Stimulated activated memory B cell treated with anti-CD40 and anti-IgM and Interleukin-4, amounts not matched to agents 10 μg/mL and 1 μg/mL and 100 μg/mL, for 72 hours (primary cell): Measurements from ENCODE around the gene RHOU.
"Not testable (repeated sequence)": the region's sequence is repeated elsewhere in the genome, so short reads cannot be mapped to it uniquely, and the experiment has no call there.

Source experiments
- ATAC-seq: fragments of 150-1000 bp; cut with Tn5 transposase; 2 replicates; pipeline ENCODE4 v1.10.0; 2021
- H3K27ac Mint-ChIP-seq: one replicate; pipeline ENCODE4 v1.8.0; 2022; ENCODE audit warnings: mild to moderate bottlenecking, mixed read lengths
- H3K27me3 Mint-ChIP-seq: one replicate; pipeline ENCODE4 v1.8.0; 2022; ENCODE audit warnings: mixed read lengths
- H3K36me3 Mint-ChIP-seq: one replicate; pipeline ENCODE4 v1.8.0; 2022; ENCODE audit warnings: mixed read lengths
- H3K4me1 Mint-ChIP-seq: one replicate; pipeline ENCODE4 v1.8.0; 2022; ENCODE audit warnings: mixed read lengths
- H3K4me3 Mint-ChIP-seq: one replicate; pipeline ENCODE4 v1.8.0; 2022; ENCODE audit warnings: mild to moderate bottlenecking, moderate library complexity, mixed read lengths
- H3K9me3 Mint-ChIP-seq: one replicate; pipeline ENCODE4 v1.8.0; 2022; ENCODE audit warnings: mixed read lengths

Gene RHOU

DNA sequence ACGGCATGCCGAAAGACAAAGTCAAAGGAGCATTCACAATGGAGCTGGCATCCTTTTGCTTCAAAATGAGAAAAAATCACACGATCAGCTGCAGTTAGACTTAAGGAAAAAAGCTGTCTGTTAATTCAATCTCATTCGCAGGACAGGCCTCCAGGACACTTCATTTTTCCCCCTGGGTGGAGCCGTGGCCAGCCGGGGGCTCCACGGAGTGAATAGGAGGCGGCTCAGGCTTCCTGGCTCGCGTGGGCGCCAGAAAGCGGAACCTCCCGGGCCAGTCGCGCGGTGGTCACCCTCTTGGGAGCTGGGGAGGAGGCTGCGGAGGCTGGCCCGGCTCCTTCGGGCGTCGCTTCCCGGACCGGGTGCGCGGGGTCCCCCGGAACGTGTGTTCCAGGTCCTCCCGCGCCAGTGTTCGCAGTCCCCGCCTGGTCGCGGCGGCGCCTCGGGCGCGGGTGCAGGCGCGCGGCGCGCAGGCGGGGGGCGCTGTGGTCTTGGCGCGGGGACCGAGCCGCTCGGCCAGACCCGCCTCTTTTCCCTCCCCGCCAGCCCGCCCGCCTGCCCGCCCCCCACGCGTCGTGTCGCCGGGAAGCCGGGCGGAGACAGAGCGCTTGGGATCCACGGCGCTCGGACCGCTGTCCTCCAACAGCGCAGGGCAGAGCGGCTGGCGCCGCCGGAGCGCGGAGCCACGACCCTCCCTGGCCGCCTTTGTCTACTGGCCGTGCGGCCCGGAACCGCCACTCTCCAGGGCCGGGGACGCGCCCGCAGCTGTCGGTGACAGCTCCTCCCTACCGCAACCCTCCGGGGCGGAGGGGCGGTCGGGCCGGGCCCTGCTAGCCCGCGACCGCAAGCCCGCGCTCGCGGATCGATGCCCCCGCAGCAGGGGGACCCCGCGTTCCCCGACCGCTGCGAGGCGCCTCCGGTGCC lies at the start of gene RHOU:
Gene RHOU (plus strand): TSS at position 599 of the 921 bp plus-strand sequence. CDS start 264 bp downstream, at position 863.
- Mint-ChIP-seq H3K36me3 (no peaks in the 10 kb centered on the region), H3K4me1 (peaks cover 16% of the 10 kb centered on the region), H3K9me3 (no peaks in the 10 kb centered on the region), H3K27ac (no peak within 1 kb of the TSS), H3K27me3 (peaks cover 87% of the 10 kb centered on the region), H3K4me3 (peak within 1 kb of the TSS; percentile 66)
- peak; percentile 55 for ATAC-seq

DNA sequence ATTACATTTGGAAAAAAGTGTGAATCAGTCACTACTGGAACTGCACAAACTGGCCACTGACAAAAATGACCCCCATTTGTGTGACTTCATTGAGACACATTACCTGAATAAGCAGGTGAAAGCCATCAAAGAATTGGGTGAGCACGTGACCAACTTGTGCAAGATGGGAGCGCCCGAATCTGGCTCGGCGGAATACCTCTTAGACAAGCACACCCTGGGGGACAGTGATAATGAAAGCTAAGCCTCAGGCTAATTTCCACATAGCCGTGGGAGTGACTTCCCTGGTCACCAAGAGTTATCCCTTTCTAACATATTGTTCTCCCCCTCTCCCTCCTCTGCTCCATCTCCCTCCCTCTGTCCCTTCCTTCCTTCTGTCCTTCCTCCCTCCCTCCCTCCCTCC lies 47.7 kb upstream of the RHOU start:
- no peaks in the 10 kb centered on the region for H3K9me3 Mint-ChIP-seq
- peaks cover 45% of the 10 kb centered on the region for H3K27me3 Mint-ChIP-seq
- no peaks in the 10 kb centered on the region for H3K4me1 Mint-ChIP-seq
- H3K36me3 Mint-ChIP-seq, result no peaks in the 10 kb centered on the region
- H3K4me3 Mint-ChIP-seq, result no peak overlapping the region
- no peak for ATAC-seq
- no peak overlapping the region for H3K27ac Mint-ChIP-seq

DNA sequence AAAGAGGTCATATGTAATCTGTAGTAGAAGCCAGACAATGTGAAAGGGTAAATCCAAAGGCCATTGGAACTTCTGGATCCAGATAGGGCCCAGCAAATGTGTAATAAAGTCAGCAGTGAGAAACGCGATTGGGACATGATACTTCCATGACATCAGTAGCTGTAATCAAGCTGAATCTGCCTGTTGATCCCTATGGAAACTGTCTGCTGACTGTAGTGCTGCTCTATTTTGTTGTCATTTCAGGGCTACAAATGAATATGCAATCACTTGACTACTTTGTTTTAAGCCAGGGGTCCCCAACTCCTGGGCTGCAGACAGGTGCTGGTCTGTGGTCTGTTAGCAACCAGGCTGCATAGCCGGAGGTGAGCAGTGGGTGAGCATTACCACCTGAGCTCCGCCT lies 46.0 kb upstream of the RHOU start:
- no peak overlapping the region for H3K4me3 Mint-ChIP-seq
- no peaks in the 10 kb centered on the region for H3K36me3 Mint-ChIP-seq

DNA sequence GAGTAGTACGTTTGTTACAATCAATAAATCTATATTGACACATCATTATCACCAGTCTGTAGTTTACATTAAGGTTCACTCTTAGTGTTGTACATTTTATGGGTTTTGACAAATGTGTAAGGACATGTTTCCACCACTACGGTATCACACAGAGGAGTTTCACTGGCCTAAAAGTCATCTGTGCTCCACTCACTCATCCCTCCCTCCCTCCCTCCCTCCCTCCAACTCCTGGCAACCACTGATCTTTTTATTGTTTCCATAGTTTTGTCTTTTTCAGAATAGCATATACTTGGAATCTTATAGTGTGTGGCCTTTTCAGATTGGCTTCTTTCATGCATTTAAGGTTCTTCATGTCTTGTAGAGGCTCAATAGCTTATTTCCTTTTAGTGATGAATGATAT lies 44.1 kb upstream of the RHOU start:
- H3K4me1 Mint-ChIP-seq, result peaks cover 5% of the 10 kb centered on the region
- H3K4me3 Mint-ChIP-seq, result no peak overlapping the region
- H3K9me3 Mint-ChIP-seq, result no peaks in the 10 kb centered on the region
- H3K36me3 Mint-ChIP-seq, result no peaks in the 10 kb centered on the region
- no peak for ATAC-seq
- H3K27me3 Mint-ChIP-seq, result peaks cover 52% of the 10 kb centered on the region
- H3K27ac Mint-ChIP-seq, result no peak overlapping the region

More for the DNA sequence above, 46.0 kb upstream of the RHOU start:
- Mint-ChIP-seq H3K27me3 (peaks cover 37% of the 10 kb centered on the region), H3K27ac (no peak overlapping the region), H3K9me3 (no peaks in the 10 kb centered on the region), H3K4me1 (no peaks in the 10 kb centered on the region)
- ATAC-seq, result no peak

DNA sequence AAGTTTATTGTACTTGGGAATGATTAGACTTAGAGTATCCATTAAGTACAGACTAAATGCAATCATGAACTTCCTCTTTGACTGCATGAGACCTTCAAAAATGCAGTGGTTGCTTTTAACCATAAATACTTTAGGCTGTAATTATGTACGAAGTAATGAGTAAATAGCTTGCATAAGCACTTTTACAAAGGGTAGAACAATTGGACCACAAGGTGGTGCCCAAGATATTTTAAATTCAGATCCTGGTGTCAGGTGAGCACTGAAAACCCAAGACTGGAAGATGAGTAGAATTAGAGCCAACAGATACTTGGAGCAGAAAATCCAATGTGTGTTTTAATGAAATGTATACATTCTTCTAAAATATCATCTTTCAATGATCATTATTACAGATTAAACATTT lies 43.4 kb upstream of the RHOU start:
- H3K4me3 Mint-ChIP-seq, result no peak overlapping the region
- peaks cover 59% of the 10 kb centered on the region for H3K27me3 Mint-ChIP-seq
- H3K9me3 Mint-ChIP-seq, result no peaks in the 10 kb centered on the region
- H3K27ac Mint-ChIP-seq, result no peak overlapping the region
- ATAC-seq, result no peak
- H3K4me1 Mint-ChIP-seq, result peaks cover 5% of the 10 kb centered on the region
- H3K36me3 Mint-ChIP-seq, result no peaks in the 10 kb centered on the region

DNA sequence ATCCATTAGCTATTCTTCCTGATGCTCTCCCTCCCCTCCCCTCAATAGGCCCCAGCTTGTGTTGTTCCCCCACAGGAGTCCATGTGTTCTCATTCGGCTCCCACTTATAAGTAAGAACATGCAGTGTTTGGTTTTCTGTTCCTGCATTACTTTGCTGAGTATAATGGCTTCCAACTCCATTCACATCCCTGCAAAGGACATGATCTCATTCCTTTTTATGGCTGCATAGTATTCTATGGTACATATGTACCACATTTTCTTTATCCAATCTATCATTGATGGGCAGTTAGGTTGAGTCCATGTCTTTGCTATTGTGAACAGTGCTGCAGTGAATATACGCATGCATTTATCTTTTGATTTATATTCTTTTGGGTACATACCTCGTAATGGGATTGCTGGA lies 40.8 kb upstream of the RHOU start:
- not testable (repeated sequence) for ATAC-seq, H3K36me3 Mint-ChIP-seq, H3K27ac Mint-ChIP-seq, H3K4me3 Mint-ChIP-seq, H3K9me3 Mint-ChIP-seq, H3K4me1 Mint-ChIP-seq
- peaks cover 58% of the 10 kb centered on the region for H3K27me3 Mint-ChIP-seq

DNA sequence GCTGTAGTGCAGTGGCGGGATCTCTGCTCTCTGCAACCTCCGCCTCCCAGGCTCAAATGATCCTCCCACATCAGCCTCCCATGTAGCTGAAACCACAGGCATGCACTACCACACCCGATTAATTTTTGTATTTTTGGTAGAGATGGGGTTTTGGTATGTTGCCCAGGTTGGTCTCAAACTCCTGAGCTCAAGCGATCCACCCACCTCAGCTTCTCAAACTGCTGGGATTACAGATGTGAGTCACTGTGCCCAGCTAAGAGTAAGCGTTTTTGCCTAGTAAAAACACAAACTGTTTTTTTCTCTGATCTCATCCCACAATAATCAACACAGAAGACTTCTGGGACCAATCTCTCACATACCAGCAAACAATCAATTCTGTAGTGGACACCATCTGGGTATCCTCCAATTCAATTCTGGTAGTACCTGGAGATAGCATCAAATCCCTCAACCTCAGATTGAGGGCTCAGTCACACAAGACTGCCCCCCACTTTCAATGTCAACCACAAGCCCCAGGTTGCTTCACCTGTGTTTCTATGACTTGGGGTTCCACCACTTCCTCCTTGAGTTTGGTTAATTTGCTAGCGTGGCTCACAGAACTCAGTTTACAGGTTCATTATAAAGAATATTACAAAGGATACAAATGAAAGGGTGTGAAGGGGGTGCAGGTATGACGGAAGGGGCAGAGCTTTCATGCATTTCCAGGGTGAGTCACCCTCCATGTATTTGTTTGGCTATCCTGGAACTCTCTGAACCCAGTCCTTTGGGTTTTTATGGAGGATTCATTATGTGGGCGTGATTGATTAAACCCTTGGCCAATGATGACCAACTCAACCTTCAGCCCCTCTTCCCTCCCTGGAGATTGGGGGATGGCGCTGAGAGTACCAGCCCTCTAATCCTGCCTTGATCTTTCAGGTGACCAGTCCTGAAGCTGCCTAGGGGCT lies 40.0 kb upstream of the RHOU start:
- Mint-ChIP-seq H3K27me3 (peaks cover 50% of the 10 kb centered on the region), H3K4me3 (no peak overlapping the region), H3K9me3 (no peaks in the 10 kb centered on the region), H3K36me3 (no peaks in the 10 kb centered on the region), H3K27ac (no peak overlapping the region), H3K4me1 (peaks cover 5% of the 10 kb centered on the region)
- ATAC-seq, result no peak

DNA sequence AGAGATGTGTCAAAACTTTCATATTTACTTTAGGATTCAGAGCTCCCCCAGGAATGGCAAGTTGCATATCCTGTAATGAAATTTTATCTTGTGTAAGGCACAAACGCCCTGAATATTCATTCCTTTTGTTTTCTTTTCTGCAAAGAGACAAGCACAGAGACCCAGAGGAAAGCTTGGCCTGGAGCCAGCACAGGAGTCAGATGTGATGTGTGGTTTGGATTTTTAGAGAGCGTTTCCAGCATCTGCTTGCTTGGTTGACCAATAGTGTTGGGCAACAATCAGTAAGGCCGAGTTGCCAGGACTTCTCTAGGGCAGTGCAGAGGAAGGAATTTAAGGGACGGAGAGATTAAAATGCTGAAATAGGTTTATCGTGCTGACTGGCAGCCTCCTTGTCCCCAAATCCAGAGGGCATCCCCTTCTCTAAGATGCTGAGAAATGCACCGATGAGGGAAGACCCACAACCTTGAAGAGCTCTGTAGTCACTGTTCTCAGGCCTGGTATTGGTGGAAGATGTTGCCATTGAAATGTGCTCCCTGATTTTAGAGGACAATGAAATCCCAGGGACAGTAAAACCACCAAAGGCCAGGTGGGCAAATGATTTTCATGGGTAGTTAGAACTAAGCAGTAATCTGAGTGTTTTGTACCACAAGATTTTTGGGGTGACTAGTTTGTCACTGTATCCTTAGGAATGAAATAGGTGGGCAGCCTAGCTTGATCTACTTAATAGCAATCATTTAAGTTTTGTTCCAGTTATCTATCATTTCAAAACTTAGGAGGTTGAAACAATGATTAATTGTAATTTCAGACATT lies 37.9 kb upstream of the RHOU start:
- Mint-ChIP-seq H3K4me3 (no peak overlapping the region), H3K9me3 (peaks cover 2% of the 10 kb centered on the region)

DNA sequence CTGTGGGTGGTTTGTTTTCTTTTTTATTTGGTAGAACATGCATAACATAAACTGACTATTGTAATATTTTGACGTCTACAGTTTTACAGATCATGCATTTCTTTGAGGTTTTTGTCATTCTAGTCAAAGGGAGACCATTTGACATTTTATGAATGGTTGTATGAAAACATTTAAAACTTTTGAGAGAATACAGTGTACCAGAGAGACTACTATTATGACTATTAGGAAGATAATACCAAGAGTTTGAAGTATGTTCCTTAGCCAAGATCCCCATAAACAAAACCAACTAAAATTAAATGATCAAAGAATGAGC lies 37.3 kb upstream of the RHOU start:
- peaks cover 5% of the 10 kb centered on the region for H3K9me3 Mint-ChIP-seq
- ATAC-seq, result no peak
- H3K27me3 Mint-ChIP-seq, result peaks cover 49% of the 10 kb centered on the region
- no peak overlapping the region for H3K4me3 Mint-ChIP-seq
- H3K36me3 Mint-ChIP-seq, result no peaks in the 10 kb centered on the region
- no peak overlapping the region for H3K27ac Mint-ChIP-seq
- H3K4me1 Mint-ChIP-seq, result peaks cover 5% of the 10 kb centered on the region

More for the DNA sequence above, 37.9 kb upstream of the RHOU start:
- H3K27me3 Mint-ChIP-seq, result peaks cover 49% of the 10 kb centered on the region
- no peak overlapping the region for H3K27ac Mint-ChIP-seq
- ATAC-seq, result no peak
- H3K36me3 Mint-ChIP-seq, result no peaks in the 10 kb centered on the region
- peaks cover 5% of the 10 kb centered on the region for H3K4me1 Mint-ChIP-seq

DNA sequence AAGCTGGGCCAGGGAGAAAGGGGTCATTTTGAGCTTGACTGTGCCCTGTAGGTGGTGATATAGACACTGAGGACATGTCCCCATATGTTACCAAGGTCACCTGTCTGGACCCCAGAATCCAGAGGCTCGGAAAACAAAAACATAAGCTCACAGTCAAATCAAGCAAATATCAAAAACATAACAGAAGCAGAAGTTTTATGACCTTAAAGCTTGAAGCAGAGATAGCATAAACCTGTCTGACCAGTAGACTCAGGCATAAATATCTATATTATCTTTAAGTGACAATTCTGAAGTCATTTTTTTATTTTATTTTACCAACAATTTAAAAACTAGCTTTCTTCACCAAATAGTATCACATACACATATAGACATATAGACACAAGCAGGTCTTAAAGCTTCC lies 32.8 kb upstream of the RHOU start:
- no peak overlapping the region for H3K27ac Mint-ChIP-seq
- no peak overlapping the region for H3K4me3 Mint-ChIP-seq

DNA sequence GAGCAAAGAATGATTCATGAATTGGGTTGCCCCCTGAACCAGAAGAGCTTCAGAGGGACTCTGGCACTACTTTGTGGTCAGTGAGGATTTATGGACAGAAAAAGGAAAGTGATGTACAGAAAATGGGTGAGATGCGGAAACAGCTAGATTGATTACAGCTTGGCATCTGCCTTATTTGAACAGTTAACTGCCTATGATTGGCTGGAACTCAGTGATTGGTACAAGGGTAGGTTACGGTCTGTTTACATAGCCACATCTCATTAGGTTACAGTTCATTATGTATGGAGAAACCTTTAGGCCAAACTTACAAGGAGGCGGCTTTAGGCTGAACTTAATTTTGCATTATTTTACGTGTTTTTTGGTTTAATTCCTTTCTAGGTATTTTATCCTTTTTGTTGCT lies 29.0 kb upstream of the RHOU start:
- no peak overlapping the region for H3K27ac Mint-ChIP-seq
- H3K9me3 Mint-ChIP-seq, result peaks cover 5% of the 10 kb centered on the region
- peaks cover 25% of the 10 kb centered on the region for H3K27me3 Mint-ChIP-seq
- no peaks in the 10 kb centered on the region for H3K36me3 Mint-ChIP-seq
- H3K4me1 Mint-ChIP-seq, result no peaks in the 10 kb centered on the region
- no peak for ATAC-seq
- no peak overlapping the region for H3K4me3 Mint-ChIP-seq

More for the DNA sequence above, 32.8 kb upstream of the RHOU start:
- Mint-ChIP-seq H3K27me3 (peaks cover 28% of the 10 kb centered on the region), H3K4me1 (no peaks in the 10 kb centered on the region), H3K36me3 (no peaks in the 10 kb centered on the region), H3K9me3 (peaks cover 5% of the 10 kb centered on the region)
- ATAC-seq, result no peak

DNA sequence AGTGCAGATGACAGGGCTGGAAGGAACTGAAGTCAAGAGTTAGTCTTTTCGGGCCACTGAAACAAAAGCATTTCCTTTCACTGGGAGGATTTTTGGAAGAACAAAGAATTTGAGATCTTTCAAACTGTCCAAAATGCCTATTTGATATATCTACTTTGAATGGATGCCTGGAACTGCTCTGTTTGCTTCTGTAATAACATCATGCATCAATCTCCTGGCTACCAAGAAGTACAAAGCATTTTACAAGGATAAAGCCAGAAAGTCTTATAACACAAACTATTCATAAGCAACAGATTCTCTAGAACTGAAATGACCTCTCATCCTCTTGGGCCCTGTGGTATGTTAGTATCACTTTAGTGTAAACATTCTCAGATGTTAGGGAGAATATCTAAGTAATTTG lies 18.2 kb upstream of the RHOU start:
- Mint-ChIP-seq H3K27me3 (peaks cover 29% of the 10 kb centered on the region), H3K36me3 (no peaks in the 10 kb centered on the region), H3K4me3 (no peak overlapping the region), H3K9me3 (no peaks in the 10 kb centered on the region), H3K27ac (no peak overlapping the region), H3K4me1 (no peaks in the 10 kb centered on the region)
- no peak for ATAC-seq

DNA sequence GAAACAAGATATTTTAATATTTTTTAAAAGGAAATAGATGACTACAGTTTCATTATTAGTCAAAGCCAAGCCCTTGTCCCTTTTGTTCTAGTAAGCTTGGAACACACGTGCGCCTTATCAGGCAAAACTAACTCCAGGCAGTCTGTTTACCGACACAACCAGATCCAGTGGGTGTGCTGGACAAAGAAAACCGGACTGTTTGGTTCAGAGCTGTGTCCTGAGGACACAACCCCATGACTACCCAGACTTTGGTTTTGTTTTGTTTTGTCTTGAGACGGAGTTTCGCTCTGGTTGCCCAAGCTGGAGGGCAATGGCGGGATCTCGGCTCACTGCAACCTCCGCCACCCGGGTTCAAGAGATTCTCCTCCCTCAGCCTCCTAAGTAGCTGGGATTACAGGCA lies 13.9 kb upstream of the RHOU start:
- Mint-ChIP-seq H3K27ac (no peak overlapping the region), H3K36me3 (no peaks in the 10 kb centered on the region), H3K9me3 (no peaks in the 10 kb centered on the region), H3K4me1 (no peaks in the 10 kb centered on the region), H3K4me3 (no peak overlapping the region), H3K27me3 (peaks cover 45% of the 10 kb centered on the region)
- no peak for ATAC-seq

DNA sequence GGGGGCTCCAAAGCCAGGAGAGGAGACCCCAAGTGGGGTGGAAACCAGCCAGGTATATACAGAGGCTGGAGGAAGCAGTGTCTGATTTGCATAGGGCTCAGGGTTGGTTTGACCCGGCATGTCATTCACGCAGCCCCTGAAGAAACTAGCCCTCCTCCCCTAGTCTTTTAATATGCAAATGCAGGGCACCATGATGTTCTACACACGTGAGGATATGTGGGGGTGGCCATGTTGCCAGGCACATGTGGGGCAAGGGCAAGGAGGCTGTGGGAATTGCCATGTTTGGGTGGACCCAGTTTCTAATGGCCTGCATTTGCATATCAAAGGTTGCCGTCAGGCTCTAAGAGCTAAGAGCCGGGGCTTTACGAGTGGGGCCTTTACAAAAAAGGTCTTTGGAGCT lies 12.0 kb upstream of the RHOU start:
- no peak for ATAC-seq
- no peaks in the 10 kb centered on the region for H3K4me1 Mint-ChIP-seq
- H3K27ac Mint-ChIP-seq, result no peak overlapping the region
- no peaks in the 10 kb centered on the region for H3K9me3 Mint-ChIP-seq
- H3K27me3 Mint-ChIP-seq, result peaks cover 55% of the 10 kb centered on the region
- H3K36me3 Mint-ChIP-seq, result no peaks in the 10 kb centered on the region
- no peak overlapping the region for H3K4me3 Mint-ChIP-seq

DNA sequence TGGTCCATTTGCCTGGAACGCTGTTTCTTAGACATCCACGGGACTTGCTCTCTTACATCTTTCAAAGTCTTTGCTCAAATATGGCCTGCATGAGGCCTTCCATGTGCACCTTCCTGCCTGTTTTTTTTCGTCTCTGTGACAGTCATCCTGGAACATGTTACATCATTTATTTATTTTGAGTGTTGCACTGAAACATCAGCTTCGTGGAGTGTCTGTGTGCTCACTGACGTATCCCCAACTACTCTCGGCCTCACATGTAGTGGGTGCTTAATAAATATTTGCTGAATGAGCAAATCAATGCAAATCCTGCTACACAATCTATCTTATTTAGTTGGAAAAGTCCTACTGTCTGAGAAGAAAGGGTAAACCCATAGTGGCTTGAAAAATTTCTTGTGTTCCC lies 11.4 kb upstream of the RHOU start:
- Mint-ChIP-seq H3K27me3 (peaks cover 52% of the 10 kb centered on the region), H3K36me3 (no peaks in the 10 kb centered on the region), H3K4me1 (no peaks in the 10 kb centered on the region), H3K27ac (no peak overlapping the region), H3K9me3 (no peaks in the 10 kb centered on the region), H3K4me3 (no peak overlapping the region)
- ATAC-seq, result no peak
